Loucy (cell line): ENCODE measurements around the gene KDM2B.

Source experiments
- CTCF ChIP-seq: fragments of 200-600 bp; sonication (generic); conservative IDR thresholded peaks from 2 replicates; pipeline ENCODE4 v1.5.1; 2014; ENCODE audit warnings: mild to moderate bottlenecking, antibody characterized with exemption, low read length
- EZH2phosphoT487 ChIP-seq: fragments of 200-600 bp; IDR thresholded peaks from 2 replicates; pipeline ENCODE4 v1.6.1; 2018; ENCODE audit warnings: antibody characterized with exemption, mild to moderate bottlenecking, moderate library complexity, borderline replicate concordance

- TF ChIP-seq CTCF (no peak), EZH2phosphoT487 (no peak)
Observed at GRCh38 chr12:121558956-121559355, 21.9 kb downstream of the KDM2B start.
